GM12874 (cell line): Measurements from ENCODE around the gene STAT1.

ENCODE experiments used
- TF ChIP-seq, protein P1 (sequence below): IDR thresholded peaks from 2 replicates; pipeline ENCODE4 v1.5.1; 2011; ENCODE audit warnings: low read depth, mild to moderate bottlenecking, control low read depth, low read length, moderate library complexity; ENCODE audit not compliant: insufficient read depth

STAT1 gene

DNA sequence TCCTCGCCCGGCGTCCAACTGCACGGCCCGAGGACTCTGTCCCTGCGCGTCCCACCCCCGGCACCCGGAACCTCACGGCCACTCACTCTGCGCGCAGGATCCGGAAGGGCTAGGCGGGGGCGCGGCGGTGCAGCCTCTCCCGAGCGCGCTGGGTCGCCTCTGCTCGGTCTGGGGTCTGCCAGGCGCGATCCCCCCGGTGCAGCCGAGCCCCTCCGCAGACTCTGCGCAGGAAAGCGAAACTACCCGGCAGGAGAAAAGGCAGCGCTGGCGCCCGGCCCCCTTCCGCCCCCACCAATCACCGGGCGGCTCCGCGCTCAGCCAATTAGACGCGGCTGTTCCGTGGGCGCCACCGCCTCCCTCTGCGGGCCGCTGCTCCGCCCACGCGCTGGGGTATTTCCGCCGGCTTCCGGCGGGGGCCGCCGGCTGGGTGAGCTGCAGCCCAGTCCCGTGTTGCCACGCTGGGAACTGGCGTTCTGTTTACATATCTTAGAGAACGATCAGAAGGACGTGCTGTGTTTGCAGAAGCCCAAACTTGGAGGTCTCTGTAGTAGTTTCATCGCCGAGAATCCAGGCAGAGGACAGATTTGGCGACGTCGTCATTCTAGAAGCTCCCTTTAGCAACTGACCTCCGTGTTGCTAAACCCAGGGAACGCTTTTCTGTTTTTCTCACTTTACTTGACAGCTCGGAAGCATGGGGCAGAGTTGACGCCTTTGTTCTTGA is at the start of gene STAT1:
Gene STAT1, minus strand, starts transcription at position 240 of the 721 bp plus-strand sequence. CDS start 4,168 bp downstream, outside the sequence.
- TF ChIP-seq, protein P1, sequence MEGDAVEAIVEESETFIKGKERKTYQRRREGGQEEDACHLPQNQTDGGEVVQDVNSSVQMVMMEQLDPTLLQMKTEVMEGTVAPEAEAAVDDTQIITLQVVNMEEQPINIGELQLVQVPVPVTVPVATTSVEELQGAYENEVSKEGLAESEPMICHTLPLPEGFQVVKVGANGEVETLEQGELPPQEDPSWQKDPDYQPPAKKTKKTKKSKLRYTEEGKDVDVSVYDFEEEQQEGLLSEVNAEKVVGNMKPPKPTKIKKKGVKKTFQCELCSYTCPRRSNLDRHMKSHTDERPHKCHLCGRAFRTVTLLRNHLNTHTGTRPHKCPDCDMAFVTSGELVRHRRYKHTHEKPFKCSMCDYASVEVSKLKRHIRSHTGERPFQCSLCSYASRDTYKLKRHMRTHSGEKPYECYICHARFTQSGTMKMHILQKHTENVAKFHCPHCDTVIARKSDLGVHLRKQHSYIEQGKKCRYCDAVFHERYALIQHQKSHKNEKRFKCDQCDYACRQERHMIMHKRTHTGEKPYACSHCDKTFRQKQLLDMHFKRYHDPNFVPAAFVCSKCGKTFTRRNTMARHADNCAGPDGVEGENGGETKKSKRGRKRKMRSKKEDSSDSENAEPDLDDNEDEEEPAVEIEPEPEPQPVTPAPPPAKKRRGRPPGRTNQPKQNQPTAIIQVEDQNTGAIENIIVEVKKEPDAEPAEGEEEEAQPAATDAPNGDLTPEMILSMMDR, result no peak

DNA sequence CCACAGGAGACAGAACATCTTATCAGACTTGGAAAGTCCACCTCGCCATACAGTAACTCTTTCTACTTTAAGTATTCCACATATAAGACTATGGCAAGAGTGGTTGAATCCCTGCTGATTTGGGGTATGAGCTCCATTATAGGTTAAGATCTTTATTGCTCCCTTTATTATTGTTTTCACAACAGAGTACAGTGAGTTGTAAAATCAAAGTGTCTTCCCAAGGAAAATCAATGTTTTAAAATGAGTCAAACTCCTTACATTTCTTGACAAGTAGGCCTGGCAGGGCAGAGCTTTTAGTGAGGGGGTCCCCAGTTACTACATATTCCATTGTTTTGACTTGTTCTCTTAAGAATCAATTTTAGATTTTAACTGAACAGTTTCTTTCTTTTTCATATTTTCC is 49.6 kb upstream of the STAT1 start:
- TF ChIP-seq, protein P1, result no peak

DNA sequence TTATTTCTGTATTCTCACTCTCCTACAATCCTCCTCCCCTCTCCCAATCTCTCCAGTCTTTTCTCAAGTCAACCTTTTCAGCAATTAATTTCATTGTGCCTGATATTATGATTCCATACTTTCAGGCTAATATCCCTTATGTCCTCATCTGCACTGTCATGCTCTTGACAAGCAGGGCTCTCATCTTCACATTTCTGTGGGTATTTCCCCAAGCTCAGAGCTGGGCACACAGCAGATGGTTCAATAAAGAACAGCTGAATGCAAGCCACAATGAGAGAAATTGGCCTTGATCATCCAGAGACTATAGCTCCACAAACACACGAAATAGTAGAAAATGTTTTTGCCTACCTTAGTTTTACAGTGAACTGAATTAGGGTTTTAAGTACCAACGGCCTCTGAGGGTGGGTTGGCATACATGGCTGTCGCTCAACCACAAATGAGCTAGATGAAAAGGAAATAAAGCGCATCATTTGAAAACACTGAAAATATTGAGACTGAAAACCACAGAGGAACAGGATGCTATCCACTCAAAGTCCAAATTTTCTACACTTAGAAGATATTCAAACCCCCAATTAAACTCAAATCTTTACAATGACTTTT is 47.5 kb upstream of the STAT1 start:
- TF ChIP-seq, protein P1, result no peak

DNA sequence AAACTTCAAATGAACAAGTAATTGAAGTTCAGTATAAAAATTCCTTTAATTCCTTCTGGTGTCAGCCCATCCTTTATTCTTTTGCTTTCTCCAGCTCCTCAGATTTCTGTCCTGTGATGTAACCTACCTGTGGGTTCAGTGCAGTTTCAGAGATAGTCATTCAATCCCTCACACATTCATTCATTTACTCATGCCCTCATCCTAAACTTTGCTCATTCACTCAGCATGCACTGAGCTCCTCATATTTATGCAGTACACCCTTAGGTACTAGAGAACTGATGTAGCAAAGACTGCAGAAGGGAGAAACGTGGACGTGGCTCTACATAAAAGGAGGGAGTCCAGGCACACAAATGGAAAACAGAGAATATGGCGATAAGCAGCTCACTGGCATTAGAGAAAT is 45.3 kb upstream of the STAT1 start:
- TF ChIP-seq, protein P1, result no peak

DNA sequence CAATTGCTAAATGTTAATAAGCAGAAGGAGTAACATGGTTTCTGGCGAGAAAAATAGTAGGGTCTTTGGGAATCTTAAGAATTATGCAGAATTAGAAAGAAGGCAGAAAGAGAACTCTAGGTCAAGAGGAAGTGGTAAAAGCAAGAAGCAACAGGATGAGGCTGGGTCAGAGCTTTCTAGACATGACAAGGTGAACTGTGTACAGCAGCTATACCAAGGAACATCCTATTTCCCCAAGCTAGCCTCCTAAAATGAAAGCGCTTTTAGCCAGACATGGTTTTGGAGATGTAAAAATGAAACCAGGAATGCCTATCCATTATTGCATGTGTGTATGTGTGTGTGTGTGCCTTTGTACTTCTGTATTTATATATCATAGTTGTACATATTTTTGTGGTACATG is 42.3 kb upstream of the STAT1 start:
- TF ChIP-seq, protein P1, result no peak

DNA sequence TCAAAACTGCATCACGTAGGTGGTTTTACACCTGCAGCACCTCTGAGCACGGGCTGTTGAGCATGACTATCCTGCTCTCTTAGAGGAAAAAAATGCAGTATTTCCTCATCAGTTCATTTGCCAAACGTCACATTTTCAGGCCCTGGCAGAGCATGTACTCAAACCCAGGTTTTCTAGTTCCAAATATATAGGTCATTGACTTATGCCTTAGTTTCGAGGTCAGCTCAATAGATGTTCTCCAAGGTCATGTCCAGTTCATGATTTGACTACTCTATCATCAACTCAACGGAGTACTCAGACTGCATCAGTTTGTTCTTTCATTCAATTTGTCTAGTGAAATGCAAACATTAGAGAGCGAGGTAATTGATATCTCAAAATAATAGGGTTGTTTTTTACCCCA is 39.3 kb upstream of the STAT1 start:
- TF ChIP-seq, protein P1, result no peak

DNA sequence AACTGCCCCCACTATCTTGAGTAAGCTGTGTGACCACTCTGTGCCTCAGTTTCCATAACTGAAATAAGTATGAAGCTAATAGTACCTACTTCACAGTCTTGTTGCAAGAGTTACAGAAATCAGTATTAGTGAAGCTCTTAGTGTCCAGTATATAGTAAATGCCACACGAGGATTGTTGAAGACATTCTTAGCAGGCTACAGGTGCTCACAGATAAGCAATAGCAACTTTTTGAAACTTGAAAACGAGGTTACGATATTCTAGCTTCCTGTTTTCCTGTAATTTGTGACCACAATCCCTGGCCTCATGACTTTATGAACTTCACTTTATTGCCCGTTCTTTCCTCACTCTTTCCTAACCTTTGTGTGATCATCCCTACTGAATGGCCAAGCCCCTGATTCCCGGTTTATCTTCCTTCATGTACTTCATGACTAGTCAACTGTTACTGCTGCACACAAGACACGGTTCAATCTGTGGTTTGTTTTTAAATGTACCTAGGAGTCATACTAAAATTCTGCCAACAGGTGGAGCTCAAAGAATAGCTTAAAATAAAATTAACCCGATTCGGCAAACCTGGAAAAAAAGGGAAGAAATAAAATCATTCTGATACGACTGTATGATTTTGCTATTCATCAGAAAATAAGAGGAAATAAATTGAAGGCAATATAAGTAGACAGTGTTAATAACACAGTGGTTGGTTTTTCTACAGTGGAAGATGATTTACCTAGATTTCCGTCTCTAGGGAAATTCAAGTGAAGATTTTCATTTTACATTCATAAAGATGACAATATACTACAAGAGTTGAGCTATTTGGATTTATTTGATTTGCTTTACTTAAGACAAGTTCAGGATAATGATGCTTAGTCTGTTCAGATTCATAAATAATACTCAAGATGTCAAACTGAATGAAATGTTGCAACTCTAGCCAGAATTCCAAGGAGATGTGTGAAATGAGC is 38.1 kb upstream of the STAT1 start:
- TF ChIP-seq, protein P1, result no peak
